K562 (cell line): ENCODE measurements around the gene PITPNM3.

Experiments used
- CC2D1A ChIP-seq: fragments of 450-650 bp; IDR thresholded peaks from 2 replicates; pipeline ENCODE4 v1.6.1; 2017; ENCODE audit warnings: mild to moderate bottlenecking
- EZH2 ChIP-seq: IDR thresholded peaks from 2 replicates; pipeline ENCODE4 v1.6.1; 2012; ENCODE audit warnings: low read depth, mild to moderate bottlenecking, inconsistent platforms, low read length, borderline replicate concordance
- GABPA ChIP-seq: fragments of 200-800 bp; sonication (Bioruptor generic); conservative IDR thresholded peaks from 2 replicates; pipeline ENCODE4 v1.6.1; 2016; ENCODE audit warnings: low read depth, missing genetic modification characterization, missing compliant biosample characterization
- JUND ChIP-seq, 2 experiments: IDR thresholded peaks; 2 replicates in 1 of 2; 3 replicates in 1 of 2; pipeline ENCODE4 v1.6.1; 2011; ENCODE audit warnings: borderline replicate concordance in 2 of 2, low read depth in 2 of 2, low read length in 2 of 2, improper control_type of control experiment in 1 of 2, missing biosample characterization in 1 of 2, missing genetic modification characterization in 1 of 2, missing genetic modification reagents in 1 of 2
- KAT7 ChIP-seq: sonication (generic); formaldehyde crosslinking; IDR thresholded peaks from 2 replicates; pipeline ENCODE4 v1.8.0; 2022; ENCODE audit warnings: missing genetic modification reagents, mild to moderate bottlenecking, borderline replicate concordance
- MAFK ChIP-seq: IDR thresholded peaks from 2 replicates; pipeline ENCODE4 v1.6.1; 2011; ENCODE audit warnings: low read length, improper control_type of control experiment
- MED1 ChIP-seq: sonication (generic); formaldehyde crosslinking; IDR thresholded peaks from 2 replicates; pipeline ENCODE4 v1.8.1; 2023; ENCODE audit warnings: missing genetic modification reagents, borderline replicate concordance
- NCOR1 ChIP-seq: fragments of 450-650 bp; IDR thresholded peaks from 2 replicates; pipeline ENCODE4 v1.6.1; 2016; ENCODE audit warnings: mild to moderate bottlenecking, moderate library complexity
- NR2C2 ChIP-seq, 2 experiments: fragments of 200-800 bp in 1 of 2; sonication (Bioruptor generic) in 1 of 2; sonication (generic) in 1 of 2; formaldehyde crosslinking in 1 of 2; IDR thresholded peaks; 2 replicates each; pipeline versions ENCODE4 v1.6.1 to v1.8.0; 2016 to 2022; ENCODE audit warnings: mild to moderate bottlenecking in 1 of 2, missing compliant biosample characterization in 1 of 2, missing genetic modification characterization in 1 of 2, missing genetic modification reagents in 1 of 2
- POU5F1 ChIP-seq: fragments of 150-350 bp; IDR thresholded peaks from 2 replicates; pipeline ENCODE4 v1.6.1; 2014; ENCODE audit warnings: borderline replicate concordance, low read length, low read depth, mild to moderate bottlenecking; ENCODE audit not compliant: partially characterized antibody
- ZNF24 ChIP-seq: fragments of 450-650 bp; IDR thresholded peaks from 2 replicates; pipeline ENCODE4 v1.6.1; 2016
- ZNF76 ChIP-seq: fragments of 250-450 bp; sonication (Bioruptor Pico); IDR thresholded peaks from 2 replicates; pipeline ENCODE4 v1.4.0; 2020; ENCODE audit warnings: mild to moderate bottlenecking, moderate library complexity, borderline replicate concordance
- TF ChIP-seq, protein P1 (sequence below): fragments of 250-450 bp; sonication (Bioruptor Pico); IDR thresholded peaks from 2 replicates; pipeline ENCODE4 v1.5.0; 2022; ENCODE audit warnings: mild to moderate bottlenecking

DNA sequence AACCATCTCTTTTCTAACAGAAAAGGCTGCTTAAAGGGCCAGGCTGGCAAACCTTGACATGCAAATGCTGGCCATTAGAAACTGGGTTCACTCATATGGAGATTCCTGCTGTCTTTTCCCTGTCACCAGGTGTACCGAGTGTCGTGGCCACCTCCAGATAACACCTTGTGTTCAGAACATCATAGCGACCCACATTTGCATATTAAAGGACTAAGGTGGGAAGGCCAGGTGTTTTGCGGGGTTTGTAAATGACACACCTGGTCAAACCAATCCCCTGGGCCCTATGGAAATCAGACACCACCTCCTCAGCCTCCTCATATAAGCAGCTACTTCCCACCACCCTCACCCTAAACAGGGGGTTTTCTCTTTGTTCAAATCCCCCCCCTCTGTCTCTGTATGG, 118.9 kb downstream of the PITPNM3 start:
- TF ChIP-seq EZH2, result no peak
- TF ChIP-seq ZNF24, result no peak
- no peak for TF ChIP-seq CC2D1A
- TF ChIP-seq JUND (IDR thresholded peaks at IDR 0.05; ENCODE audit: borderline replicate concordance, low read depth, low read length), result no peak
- TF ChIP-seq JUND (tag; IDR thresholded peaks at IDR 0.05; ENCODE audit: borderline replicate concordance, low read depth, low read length), result no peak
- TF ChIP-seq POU5F1, result no peak
- TF ChIP-seq, protein P1, sequence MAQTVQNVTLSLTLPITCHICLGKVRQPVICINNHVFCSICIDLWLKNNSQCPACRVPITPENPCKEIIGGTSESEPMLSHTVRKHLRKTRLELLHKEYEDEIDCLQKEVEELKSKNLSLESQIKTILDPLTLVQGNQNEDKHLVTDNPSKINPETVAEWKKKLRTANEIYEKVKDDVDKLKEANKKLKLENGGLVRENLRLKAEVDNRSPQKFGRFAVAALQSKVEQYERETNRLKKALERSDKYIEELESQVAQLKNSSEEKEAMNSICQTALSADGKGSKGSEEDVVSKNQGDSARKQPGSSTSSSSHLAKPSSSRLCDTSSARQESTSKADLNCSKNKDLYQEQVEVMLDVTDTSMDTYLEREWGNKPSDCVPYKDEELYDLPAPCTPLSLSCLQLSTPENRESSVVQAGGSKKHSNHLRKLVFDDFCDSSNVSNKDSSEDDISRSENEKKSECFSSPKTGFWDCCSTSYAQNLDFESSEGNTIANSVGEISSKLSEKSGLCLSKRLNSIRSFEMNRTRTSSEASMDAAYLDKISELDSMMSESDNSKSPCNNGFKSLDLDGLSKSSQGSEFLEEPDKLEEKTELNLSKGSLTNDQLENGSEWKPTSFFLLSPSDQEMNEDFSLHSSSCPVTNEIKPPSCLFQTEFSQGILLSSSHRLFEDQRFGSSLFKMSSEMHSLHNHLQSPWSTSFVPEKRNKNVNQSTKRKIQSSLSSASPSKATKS (CRISPR knock-in tag), result no peak
- no peak for TF ChIP-seq NR2C2 (CRISPR knock-in tag; IDR thresholded peaks at IDR 0.05)
- TF ChIP-seq NR2C2 (tag; IDR thresholded peaks at IDR 0.05), result no peak
- TF ChIP-seq MED1 (CRISPR knock-in tag), result no peak
- no peak for TF ChIP-seq KAT7
- no peak for TF ChIP-seq ZNF76
- no peak for TF ChIP-seq NCOR1
- TF ChIP-seq GABPA (tag), result no peak
- TF ChIP-seq MAFK, result no peak
